GM12878 (cell line): ENCODE results near the gene BORCS8. TPM values are rescaled to one million over a fixed set of nuclear protein-coding genes. Genes with fewer than 3 reads are reported as not detected.

Source experiments
- ATAC-seq: fragments of 200-7000 bp; cut with Tn5 transposase; 3 replicates; pipeline ENCODE4 v1.9.1; 2020; ENCODE audit warnings: mild to moderate bottlenecking, moderate library complexity
- BruUV-seq: library from RNA; stranded (reverse); fragments of 400-500 nt; replicated peaks from 2 replicates; lab custom pipeline; 2021; lab: Mats Ljungman, UMichigan
- CTCF ChIA-PET: fragments of 300-600 bp; sonication (Branson Sonifier 250); formaldehyde crosslinking; extraction: SDS; loops from one replicate; lab custom pipeline; 2021; ENCODE audit warnings: inconsistent platforms; lab: Yijun Ruan, JAX
- POLR2A ChIA-PET: fragments of 350-600 bp; formaldehyde crosslinking; extraction: SDS; loops from one replicate; lab custom pipeline; 2021; ENCODE audit warnings: inconsistent platforms; lab: Charles Lee
- RAD21 ChIA-PET: fragments of 300-600 bp; sonication (Branson Sonifier 250); formaldehyde crosslinking; loops from one replicate; lab custom pipeline; 2023; ENCODE audit warnings: antibody characterized with exemption; ENCODE audit not compliant: unreplicated experiment; lab: Charles Lee
- SMC1A ChIA-PET: fragments of 300-600 bp; sonication (Branson Sonifier 250); formaldehyde crosslinking; loops from one replicate; lab custom pipeline; 2023; ENCODE audit not compliant: unreplicated experiment, uncharacterized antibody; lab: Charles Lee
- DNase-seq: peaks from one replicate; pipeline ENCODE4 v3.0.0-alpha.2; 2011; ENCODE audit warnings: low read depth, low spot score
- FAIRE-seq: peaks from 3 replicates; lab custom pipeline; 2011; peaks lifted over from hg19 to GRCh38; lab: Jason Lieb, UNC
- H2AFZ ChIP-seq: 2 replicates; pipeline ENCODE4 v1.6.0; 2011; ENCODE audit warnings: low read depth, low read length, control low read depth; ENCODE audit not compliant: control insufficient read depth
- H3K27ac ChIP-seq: 2 replicates; pipeline ENCODE4 v1.5.1; 2011; ENCODE audit warnings: control low read depth; ENCODE audit not compliant: control insufficient read depth, insufficient read depth
- H3K27me3 ChIP-seq, 2 experiments: replicated peaks in 1 of 2; 2 replicates each; pipeline versions ENCODE4 v1.6.0 to v1.6.1; 2011; ENCODE audit warnings: low read length in 1 of 2; ENCODE audit not compliant: control insufficient read depth in 2 of 2, insufficient read depth in 2 of 2
- H3K36me3 ChIP-seq, 2 experiments: 2 replicates each; pipeline ENCODE4 v1.5.1; 2011; ENCODE audit warnings: low read length in 1 of 2; ENCODE audit not compliant: control insufficient read depth in 2 of 2, insufficient read depth in 2 of 2
- H3K4me1 ChIP-seq: 2 replicates; pipeline ENCODE4 v1.6.1; 2011; ENCODE audit warnings: mild to moderate bottlenecking, low read length, moderate library complexity, mixed read lengths; ENCODE audit not compliant: control insufficient read depth, insufficient read depth
- H3K4me2 ChIP-seq: 2 replicates; pipeline ENCODE4 v1.6.0; 2011; ENCODE audit warnings: control low read depth; ENCODE audit not compliant: control insufficient read depth, insufficient read depth
- H3K4me3 ChIP-seq: fragments of 200-600 bp; sonication (generic); 2 replicates; pipeline ENCODE4 v1.5.1; 2016
- H3K79me2 ChIP-seq: 2 replicates; pipeline ENCODE4 v1.6.0; 2011; ENCODE audit warnings: low read length; ENCODE audit not compliant: control insufficient read depth, insufficient read depth
- H3K9ac ChIP-seq: 2 replicates; pipeline ENCODE4 v1.8.0; 2011; ENCODE audit warnings: low read length, control low read depth, mixed read lengths; ENCODE audit not compliant: control insufficient read depth, insufficient read depth
- H3K9me3 ChIP-seq: replicated peaks from 3 replicates; pipeline ENCODE4 v1.5.1; 2011; ENCODE audit warnings: mild to moderate bottlenecking, low read length; ENCODE audit not compliant: control insufficient read depth, insufficient read depth
- H4K20me1 ChIP-seq: 2 replicates; pipeline ENCODE4 v1.6.0; 2011; ENCODE audit not compliant: control insufficient read depth, insufficient read depth
- ATF2 ChIP-seq: IDR thresholded peaks from 2 replicates; pipeline ENCODE4 v1.6.1; 2012; ENCODE audit warnings: low read length, inconsistent platforms
- EGR1 ChIP-seq, 2 experiments: IDR thresholded peaks; 1 replicate in 1 of 2; 2 replicates in 1 of 2; pipeline ENCODE4 v1.6.1; 2011 to 2012; ENCODE audit warnings: low read depth in 2 of 2, low read length in 2 of 2, borderline replicate concordance in 1 of 2, mild to moderate bottlenecking in 1 of 2, moderate library complexity in 1 of 2
- EP300 ChIP-seq, 2 experiments: fragments of 150-350 bp in 1 of 2; IDR thresholded peaks; 2 replicates each; pipeline ENCODE4 v1.6.1; 2011 to 2012; ENCODE audit warnings: low read depth in 2 of 2, low read length in 2 of 2, borderline replicate concordance in 1 of 2, improper control_type of control experiment in 1 of 2, inconsistent platforms in 1 of 2; ENCODE audit not compliant: control insufficient read depth in 1 of 2
- IRF3 ChIP-seq: fragments of 450-650 bp; IDR thresholded peaks from 2 replicates; pipeline ENCODE4 v1.6.1; 2014; ENCODE audit warnings: mild to moderate bottlenecking
- JUND ChIP-seq: IDR thresholded peaks from 2 replicates; pipeline ENCODE4 v1.6.1; 2012; ENCODE audit warnings: low read depth, mild to moderate bottlenecking, low read length, improper control_type of control experiment, moderate library complexity
- MAX ChIP-seq: IDR thresholded peaks from 2 replicates; pipeline ENCODE4 v1.6.1; 2012; ENCODE audit warnings: low read depth, low read length, improper control_type of control experiment
- MXI1 ChIP-seq: fragments of 150-350 bp; IDR thresholded peaks from 2 replicates; pipeline ENCODE4 v1.6.1; 2011; ENCODE audit warnings: low read depth, mild to moderate bottlenecking, inconsistent platforms, low read length, improper control_type of control experiment
- NFYB ChIP-seq: IDR thresholded peaks from 2 replicates; pipeline ENCODE4 v1.6.1; 2011; ENCODE audit warnings: low read depth, mild to moderate bottlenecking, low read length, improper control_type of control experiment, moderate library complexity; ENCODE audit not compliant: insufficient read depth
- NR2C1 ChIP-seq: fragments of 450-650 bp; IDR thresholded peaks from 2 replicates; pipeline ENCODE4 v1.6.1; 2017; ENCODE audit warnings: antibody characterized with exemption, mild to moderate bottlenecking, moderate library complexity
- NRF1 ChIP-seq: conservative IDR thresholded peaks from 2 replicates; pipeline ENCODE4 v1.6.1; 2011; ENCODE audit warnings: mild to moderate bottlenecking, low read depth, low read length, improper control_type of control experiment
- POLR2A ChIP-seq: IDR thresholded peaks from 2 replicates; pipeline ENCODE4 v1.6.1; 2011; ENCODE audit warnings: low read depth, mild to moderate bottlenecking, low read length
- ZNF207 ChIP-seq: fragments of 450-650 bp; IDR thresholded peaks from 2 replicates; pipeline ENCODE4 v1.6.1; 2014; ENCODE audit warnings: antibody characterized with exemption, mild to moderate bottlenecking, borderline replicate concordance
- ZSCAN29 ChIP-seq: fragments of 450-650 bp; IDR thresholded peaks from 2 replicates; pipeline ENCODE4 v1.6.1; 2017; ENCODE audit warnings: mild to moderate bottlenecking, moderate library complexity
- WGBS: methylation state at CpG from one replicate; pipeline ENCODE4 v1.1.6; 2016; ENCODE audit warnings: low lambda C conversion rate; ENCODE audit not compliant: insufficient replicate concordance, insufficient coverage; ENCODE audit errors: missing lambda C conversion rate; 5-methylcytosine and 5-hydroxymethylcytosine counted together
- in situ Hi-C: fragments of 300-500 bp; cut with MboI; formaldehyde crosslinking; loops from 9 replicates; pipeline ENCODE4 v1.14.3; 2018; ENCODE audit warnings: mixed read lengths
- intact Hi-C: fragments of 100-400 bp; cut with micrococcal nuclease; formaldehyde crosslinking; loops from one replicate; pipeline ENCODE4 v1.14.2; 2022; ENCODE audit not compliant: unreplicated experiment
- polyA plus RNA-seq, 11 experiments: library from polyadenylated mRNA; depleted of rRNA in 4 of 11; unstranded in 6 of 11; stranded (reverse) in 5 of 11; fragments of >200 nt; fragmentation: Nextera tagmentation in 4 of 11; fragmentation: Illumina TruSeq in 1 of 11; extraction: Ambion mirVana in 4 of 11; extraction: Trizol in 1 of 11; gene quantifications; 1 replicate in 1 of 11; 2 replicates in 10 of 11; pipeline versions ENCODE4 v1.2.1 to v1.2.3, GENCODE V29; 2011 to 2016; ENCODE audit warnings: inconsistent platforms in 2 of 11, missing spikeins in 2 of 11, low read depth in 1 of 11
- total RNA-seq, 4 experiments: library from RNA; depleted of rRNA in 3 of 4; stranded (reverse); fragments of >200 nt in 3 of 4; fragmentation: Illumina TruSeq in 1 of 4; extraction: Trizol in 1 of 4; gene quantifications; 2 replicates each; pipeline versions ENCODE4 v1.2.1 to v1.2.3, GENCODE V29; 2013 to 2021
- TF ChIP-seq, protein P1 (sequence below): IDR thresholded peaks from 2 replicates; pipeline ENCODE4 v1.6.1; 2011; ENCODE audit warnings: low read depth, low read length, improper control_type of control experiment, borderline replicate concordance
- TF ChIP-seq, protein P2 (sequence below): fragments of 450-650 bp; IDR thresholded peaks from 2 replicates; pipeline ENCODE4 v1.6.1; 2017; ENCODE audit warnings: low read depth, mild to moderate bottlenecking, moderate library complexity

BORCS8 gene
- total and polyA plus RNA-seq, 10 of the 15 experiments (the other 5 are each of a cell fraction or from before 2014, with no cell fraction given), result 3.7 to 40.3 (median 23.4) TPM

GRCh38 chr19:19159534-19159933 is 32.4 kb downstream of the BORCS8 start:
- H3K9me3 ChIP-seq, result no peaks in the 10 kb centered on the region; the same call in 2 of the 3 replicates
- H3K9ac ChIP-seq, result no peak overlapping the region; the same call in 1 of the 2 replicates
- no peaks in the 10 kb centered on the region for H3K27me3 ChIP-seq
- no peak overlapping the region for H3K4me3 ChIP-seq
- ATAC-seq, result no peak
- in situ Hi-C loops, result no loop called here
- SMC1A ChIA-PET, result interaction anchor here (1.3 to 7.4 kb wide), 6 partner anchors 8 to 32 kb away, joined by 3 to 83 read pairs (median 6); partner anchors contain the start of genes BORCS8 and MEF2B
- no peak for DNase-seq
- TF ChIP-seq JUND (no peak), EGR1 (IDR thresholded peaks at IDR 0.05; ENCODE audit: borderline replicate concordance in 1 of 2, low read depth in 2 of 2, low read length in 2 of 2) (no peak), ATF2 (no peak), IRF3 (no peak), NR2C1 (no peak), NFYB (no peak), ZSCAN29 (no peak), NRF1 (no peak), MAX (no peak), POLR2A (no peak), MXI1 (no peak), EP300 (IDR thresholded peaks at IDR 0.05; ENCODE audit: borderline replicate concordance in 1 of 2, control insufficient read depth in 1 of 2, low read depth in 2 of 2, low read length in 2 of 2) (no peak), ZNF207 (no peak)
- TF ChIP-seq, protein P1, sequence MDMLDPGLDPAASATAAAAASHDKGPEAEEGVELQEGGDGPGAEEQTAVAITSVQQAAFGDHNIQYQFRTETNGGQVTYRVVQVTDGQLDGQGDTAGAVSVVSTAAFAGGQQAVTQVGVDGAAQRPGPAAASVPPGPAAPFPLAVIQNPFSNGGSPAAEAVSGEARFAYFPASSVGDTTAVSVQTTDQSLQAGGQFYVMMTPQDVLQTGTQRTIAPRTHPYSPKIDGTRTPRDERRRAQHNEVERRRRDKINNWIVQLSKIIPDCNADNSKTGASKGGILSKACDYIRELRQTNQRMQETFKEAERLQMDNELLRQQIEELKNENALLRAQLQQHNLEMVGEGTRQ, result no peak
- TF ChIP-seq, protein P2, sequence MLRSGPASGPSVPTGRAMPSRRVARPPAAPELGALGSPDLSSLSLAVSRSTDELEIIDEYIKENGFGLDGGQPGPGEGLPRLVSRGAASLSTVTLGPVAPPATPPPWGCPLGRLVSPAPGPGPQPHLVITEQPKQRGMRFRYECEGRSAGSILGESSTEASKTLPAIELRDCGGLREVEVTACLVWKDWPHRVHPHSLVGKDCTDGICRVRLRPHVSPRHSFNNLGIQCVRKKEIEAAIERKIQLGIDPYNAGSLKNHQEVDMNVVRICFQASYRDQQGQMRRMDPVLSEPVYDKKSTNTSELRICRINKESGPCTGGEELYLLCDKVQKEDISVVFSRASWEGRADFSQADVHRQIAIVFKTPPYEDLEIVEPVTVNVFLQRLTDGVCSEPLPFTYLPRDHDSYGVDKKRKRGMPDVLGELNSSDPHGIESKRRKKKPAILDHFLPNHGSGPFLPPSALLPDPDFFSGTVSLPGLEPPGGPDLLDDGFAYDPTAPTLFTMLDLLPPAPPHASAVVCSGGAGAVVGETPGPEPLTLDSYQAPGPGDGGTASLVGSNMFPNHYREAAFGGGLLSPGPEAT, result no peak
- H4K20me1 ChIP-seq, result no peaks in the 10 kb centered on the region
- POLR2A ChIA-PET, result interaction anchor here (1.1 to 7.7 kb wide), 2 partner anchors 8 to 9 kb away, joined by 9 to 74 read pairs; partner anchors contain the start of gene MEF2B
- H3K4me2 ChIP-seq, result peak overlapping the region; percentile 93
- intact Hi-C loops, result no loop called here
- 62% methylated on average over 4 of the region's 4 CpGs for WGBS
- H3K4me1 ChIP-seq, result peaks cover 61% of the 10 kb centered on the region
- peaks cover 0 to 3% of the 10 kb centered on the region in 2 experiments; a peak in 1 of 4 replicates for H3K36me3 ChIP-seq
- H2AFZ ChIP-seq, result no peak overlapping the region
- no TSS peak for BruUV-seq
- FAIRE-seq, result no peak
- RAD21 ChIA-PET, result interaction anchor here (1.5 to 17.5 kb wide), 2 partner anchors 11 to 14 kb away, joined by 4 to 394 read pairs; partner anchors contain the start of gene MEF2B
- CTCF ChIA-PET, result interaction anchor here (7.3 to 11.3 kb wide), 3 partner anchors 10 to 15 kb away, joined by 57 to 135 read pairs (median 86); partner anchors contain the start of gene MEF2B
- H3K79me2 ChIP-seq, result peaks cover 2% of the 10 kb centered on the region
- peak overlapping the region; percentile 82 for H3K27ac ChIP-seq
